Heart left ventricle (tissue), 16 donors: ENCODE data around the gene ZNF18. TPM values are rescaled to one million over a fixed set of nuclear protein-coding genes. Genes with fewer than 3 reads are reported as not detected.
"Not testable (repeated sequence)": the region's sequence is repeated elsewhere in the genome, so short reads cannot be mapped to it uniquely, and the experiment has no call there.

Experiments used
- ATAC-seq, 4 donors: fragments of 200-7000 bp; cut with Tn5 transposase; one replicate each; pipeline ENCODE4 v1.9.1; 2020 to 2022; ENCODE audit warnings: moderate library complexity in 4 of 4, mild to moderate bottlenecking in 3 of 4, moderate number of reproducible peaks in 1 of 4
- DNase-seq, 5 donors: peaks; one replicate each; pipeline ENCODE4 v3.0.0-alpha.2; 2020
- H3K27ac ChIP-seq, 12 donors: fragments of 200-600 bp; sonication (generic) in 4 of 12; one replicate each; pipeline versions ENCODE4 v1.5.0 to v1.8.0; 2016 to 2022; ENCODE audit warnings: mild to moderate bottlenecking in 2 of 12
- H3K27me3 ChIP-seq, 9 donors: fragments of 200-600 bp; sonication (generic) in 2 of 9; one replicate each; pipeline versions ENCODE4 v1.5.1 to v1.8.0; 2016 to 2022; ENCODE audit warnings: mild to moderate bottlenecking in 3 of 9
- H3K36me3 ChIP-seq, 9 donors: fragments of 200-600 bp; sonication (generic) in 2 of 9; one replicate each; pipeline versions ENCODE4 v1.5.0 to v1.8.0; 2018 to 2022; ENCODE audit warnings: mild to moderate bottlenecking in 2 of 9
- H3K4me1 ChIP-seq, 12 donors: fragments of 200-600 bp; sonication (generic) in 4 of 12; one replicate each; pipeline versions ENCODE4 v1.5.0 to v1.8.0; 2016 to 2022; ENCODE audit warnings: mild to moderate bottlenecking in 3 of 12
- H3K4me3 ChIP-seq, 12 donors: fragments of 200-600 bp; sonication (generic) in 4 of 12; one replicate each; pipeline versions ENCODE4 v1.5.0 to v1.8.0; 2017 to 2022; ENCODE audit warnings: mild to moderate bottlenecking in 9 of 12, moderate library complexity in 4 of 12
- H3K9me3 ChIP-seq, 12 donors: fragments of 200-600 bp; sonication (generic) in 4 of 12; one replicate each; pipeline versions ENCODE4 v1.5.0 to v1.8.0; 2016 to 2022; ENCODE audit warnings: mild to moderate bottlenecking in 1 of 12
- CTCF ChIP-seq, 12 donors: fragments of 200-600 bp; sonication (generic) in 4 of 12; IDR thresholded peaks; one replicate each; pipeline versions ENCODE4 v1.5.0 to v1.8.0; 2018 to 2022; ENCODE audit warnings: antibody characterized with exemption in 12 of 12, mild to moderate bottlenecking in 5 of 12
- POLR2A ChIP-seq, 2 donors: fragments of 450-650 bp; IDR thresholded peaks; one replicate each; pipeline ENCODE4 v1.6.1; 2017; ENCODE audit warnings: antibody characterized with exemption in 2 of 2, mild to moderate bottlenecking in 2 of 2, moderate library complexity in 2 of 2
- WGBS, 4 donors: extraction: QIAGEN DNeasy Blood & Tissue Kit in 2 of 4; methylation state at CpG; one replicate each; pipeline versions ENCODE4 v1.1.5 to v1.1.7; 2013 to 2018; 5-methylcytosine and 5-hydroxymethylcytosine counted together
- intact Hi-C, 10 donors: fragments of 100-400 bp; cut with DNase I; formaldehyde crosslinking; loops; one replicate each; pipeline versions ENCODE4 v1.11.1 to v1.14.2; 2022
- polyA plus RNA-seq, 2 donors: library from polyadenylated mRNA; stranded (reverse); fragments of 200-250 nt; gene quantifications; one replicate each; pipeline ENCODE4 v1.2.3, GENCODE V29; 2013
- total RNA-seq, 9 donors: library from RNA; depleted of rRNA in 2 of 9; stranded (reverse); fragments of >200 nt in 2 of 9; fragmentation: NEBNext Ultra II Directional in 3 of 9; extraction: Animal tissue kit (Norgen Biotek cat#: 25700) in 3 of 9; gene quantifications; one replicate each; pipeline versions ENCODE4 v1.1.0 to v1.2.4, GENCODE V29; 2016 to 2023
- donor health status: ischemic (EF 13 %, LVEDD 7.1; RV severe dilation, severe dysfunction).
- donor health status: healthy with polysubstance abuse.
- donor health status: DM: no; HTN: yes; CAD: no.
- donor health status: DM: no; HTN: no; CAD: no.
- donor health status: ischemic (EF 25% LVEDD 6.9; RV normal size, moderate dysfunction).
- donor health status: ischemic (EF 25% LVEDD 5.7; RV mildly dilated, moderate dysfunction).
- donor health status: healthy.
- donor health status: DM: yes; HTN: yes; CAD: no.
- donor health status: ischemic (EF 35%, LVEDD 5.7; RV mildly dilated, moderate dysfunction).
- donor health status: nonischemic (EF 11% LVEDD 7.7; RV severe dilation, severe dysfunction).
- donor health status: DM: yes; HTN: yes; CAD: no.
- donor health status: PGD.
- donor health status: ischemic (EF 29% LVEDD 5.4; RV normal size, mild dysfunction).
- donor health status: nonischemic (EF 23%, LVEDD 6.1; RV moderate dilation, normal function).

ZNF18 gene
- total and polyA plus RNA-seq, 11 donors = 3.2 to 5.6 (median 4.1) TPM

GRCh38 chr17:11953924-11954323 lies 43.4 kb downstream of the ZNF18 start:
- TF ChIP-seq POLR2A (IDR thresholded peaks at IDR 0.05) (no peak), CTCF (IDR thresholded peaks at IDR 0.05) (no peak)
- intact Hi-C loops = no loop called here
- ATAC-seq (no peak), DNase-seq (no peak)
- no peak overlapping the region for H3K4me3 ChIP-seq
- 94 to 100% (median 95%) methylated on average over 1 of the region's 1 CpG for WGBS, 4 donors
- H3K9me3 ChIP-seq = peaks cover 0 to 48% (median 14%) of the 10 kb centered on the region in 12 donors
- no peaks in the 10 kb centered on the region for H3K27me3 ChIP-seq
- H3K27ac ChIP-seq = no peak overlapping the region
- peaks cover 0 to 9% (median 0%) of the 10 kb centered on the region in 9 donors for H3K36me3 ChIP-seq
- peaks cover 0 to 3% (median 0%) of the 10 kb centered on the region in 12 donors for H3K4me1 ChIP-seq

- no peak for ATAC-seq
- H3K9me3 ChIP-seq = peaks cover 0 to 48% (median 14%) of the 10 kb centered on the region in 12 donors
- H3K27me3 ChIP-seq = no peaks in the 10 kb centered on the region
- no peak for DNase-seq
- intact Hi-C loops = no loop called here
- H3K4me3 ChIP-seq = no peak overlapping the region
- no peak overlapping the region for H3K27ac ChIP-seq
- WGBS, 4 donors = 98 to 100% (median 98%) methylated on average over 3 of the region's 3 CpGs
- peaks cover 0 to 8% (median 0%) of the 10 kb centered on the region in 12 donors for H3K4me1 ChIP-seq
- peaks cover 0 to under 1% (median 0%) of the 10 kb centered on the region in 9 donors for H3K36me3 ChIP-seq
- TF ChIP-seq CTCF (IDR thresholded peaks at IDR 0.05) = no peak
- TF ChIP-seq POLR2A (IDR thresholded peaks at IDR 0.05) = no peak
Observed at GRCh38 chr17:11952610-11953009, 44.7 kb downstream of the ZNF18 start.

GRCh38 chr17:11950771-11951519 lies 46.3 kb downstream of the ZNF18 start:
- H3K4me1 ChIP-seq = peaks cover 0 to 8% (median 0%) of the 10 kb centered on the region in 12 donors
- no peak overlapping the region for H3K4me3 ChIP-seq
- DNase-seq (no peak), ATAC-seq (no peak)
- no peak overlapping the region for H3K27ac ChIP-seq
- peaks cover 0 to 41% (median 14%) of the 10 kb centered on the region in 12 donors for H3K9me3 ChIP-seq
- H3K27me3 ChIP-seq = no peaks in the 10 kb centered on the region
- 61 to 69% (median 62%) methylated on average over 7 of the region's 7 CpGs for WGBS, 4 donors
- intact Hi-C loops = no loop called here
- TF ChIP-seq CTCF (IDR thresholded peaks at IDR 0.05) (no peak), POLR2A (IDR thresholded peaks at IDR 0.05) (no peak)
- H3K36me3 ChIP-seq = no peaks in the 10 kb centered on the region

- H3K36me3 ChIP-seq, H3K4me3 ChIP-seq, H3K4me1 ChIP-seq, DNase-seq, H3K27ac ChIP-seq, H3K27me3 ChIP-seq, intact Hi-C loops, ATAC-seq: not testable (repeated sequence)
- H3K9me3 ChIP-seq = peaks cover 0 to 27% (median 9%) of the 10 kb centered on the region in 12 donors
- WGBS, 4 donors = 89 to 100% (median 98%) methylated on average over 1 of the region's 1 CpG
Observed at GRCh38 chr17:11949571-11949970, 47.7 kb downstream of the ZNF18 start.
